ENCODE data around the gene DNAJB8. TPM values are rescaled to one million over a fixed set of nuclear protein-coding genes. Genes with fewer than 3 reads are reported as not detected.

DNAJB8 gene
- total and polyA plus RNA-seq, 9 of the 15 experiments (the other 6 are each of a cell fraction or from before 2014, with no cell fraction given): not detected

DNA sequence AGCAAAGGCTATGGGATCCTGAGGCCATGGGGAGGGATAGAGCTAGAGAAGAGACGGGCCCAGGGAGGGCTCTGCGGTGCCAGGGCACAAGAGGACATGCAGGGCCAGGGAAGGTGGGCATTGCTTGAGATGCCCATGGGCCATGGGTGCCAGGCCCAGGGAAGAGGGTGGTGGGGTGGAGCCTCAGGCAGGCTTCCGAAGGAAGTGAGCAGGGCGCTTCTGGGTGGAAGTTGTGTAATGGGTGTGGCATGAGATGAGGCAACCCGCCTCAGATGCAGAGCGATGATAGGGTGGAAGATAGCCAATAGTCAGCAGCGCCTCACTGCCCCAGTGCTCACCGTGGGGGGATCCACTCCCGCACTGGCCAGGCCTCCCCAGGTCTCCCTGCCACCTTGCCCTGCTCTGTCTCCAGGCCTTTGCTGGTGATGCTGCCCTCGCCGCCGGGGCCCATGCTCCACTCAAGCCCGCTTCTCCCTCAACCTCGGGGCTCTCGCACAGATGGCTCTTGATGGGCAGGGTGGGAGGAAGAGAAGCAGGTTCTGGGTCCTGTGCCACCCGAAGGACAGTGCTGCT lies 51.4 kb downstream of the DNAJB8 start (continued):
- TF ChIP-seq PRPF4 (IDR thresholded peaks at IDR 0.05; ENCODE audit: insufficient read depth, low read depth, low read length, poor library complexity, severe bottlenecking): no peak
- TF ChIP-seq SMAD3 (CRISPR knock-in tag; conservative IDR thresholded peaks at IDR 0.05): no peak
- TF ChIP-seq, protein P1, sequence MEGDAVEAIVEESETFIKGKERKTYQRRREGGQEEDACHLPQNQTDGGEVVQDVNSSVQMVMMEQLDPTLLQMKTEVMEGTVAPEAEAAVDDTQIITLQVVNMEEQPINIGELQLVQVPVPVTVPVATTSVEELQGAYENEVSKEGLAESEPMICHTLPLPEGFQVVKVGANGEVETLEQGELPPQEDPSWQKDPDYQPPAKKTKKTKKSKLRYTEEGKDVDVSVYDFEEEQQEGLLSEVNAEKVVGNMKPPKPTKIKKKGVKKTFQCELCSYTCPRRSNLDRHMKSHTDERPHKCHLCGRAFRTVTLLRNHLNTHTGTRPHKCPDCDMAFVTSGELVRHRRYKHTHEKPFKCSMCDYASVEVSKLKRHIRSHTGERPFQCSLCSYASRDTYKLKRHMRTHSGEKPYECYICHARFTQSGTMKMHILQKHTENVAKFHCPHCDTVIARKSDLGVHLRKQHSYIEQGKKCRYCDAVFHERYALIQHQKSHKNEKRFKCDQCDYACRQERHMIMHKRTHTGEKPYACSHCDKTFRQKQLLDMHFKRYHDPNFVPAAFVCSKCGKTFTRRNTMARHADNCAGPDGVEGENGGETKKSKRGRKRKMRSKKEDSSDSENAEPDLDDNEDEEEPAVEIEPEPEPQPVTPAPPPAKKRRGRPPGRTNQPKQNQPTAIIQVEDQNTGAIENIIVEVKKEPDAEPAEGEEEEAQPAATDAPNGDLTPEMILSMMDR (IDR thresholded peaks at IDR 0.05 in 2 of 3, conservative IDR thresholded peaks at IDR 0.05 in 1 of 3; ENCODE audit: insufficient read depth in 2 of 3, low read depth in 1 of 3, low read length in 3 of 3): no peak
- TF ChIP-seq, protein P2, sequence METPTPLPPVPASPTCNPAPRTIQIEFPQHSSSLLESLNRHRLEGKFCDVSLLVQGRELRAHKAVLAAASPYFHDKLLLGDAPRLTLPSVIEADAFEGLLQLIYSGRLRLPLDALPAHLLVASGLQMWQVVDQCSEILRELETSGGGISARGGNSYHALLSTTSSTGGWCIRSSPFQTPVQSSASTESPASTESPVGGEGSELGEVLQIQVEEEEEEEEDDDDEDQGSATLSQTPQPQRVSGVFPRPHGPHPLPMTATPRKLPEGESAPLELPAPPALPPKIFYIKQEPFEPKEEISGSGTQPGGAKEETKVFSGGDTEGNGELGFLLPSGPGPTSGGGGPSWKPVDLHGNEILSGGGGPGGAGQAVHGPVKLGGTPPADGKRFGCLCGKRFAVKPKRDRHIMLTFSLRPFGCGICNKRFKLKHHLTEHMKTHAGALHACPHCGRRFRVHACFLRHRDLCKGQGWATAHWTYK (CRISPR knock-in tag; IDR thresholded peaks at IDR 0.05): 0 out of 2 replicates have a peak, but pooled peaks have one; percentile 16
- TF ChIP-seq ZNF224 (CRISPR knock-in tag; IDR thresholded peaks at IDR 0.05): no peak
- no peak for TF ChIP-seq MEIS2 (IDR thresholded peaks at IDR 0.05; ENCODE audit: partially characterized antibody)
- TF ChIP-seq JUN (IDR thresholded peaks at IDR 0.05; ENCODE audit: borderline replicate concordance, low read depth, low read length): peak; percentile 46; the same call in 1 of the 2 replicates
- no peak for TF ChIP-seq JUN (CRISPR knock-in tag; IDR thresholded peaks at IDR 0.05; ENCODE audit: borderline replicate concordance)
- TF ChIP-seq, protein P3, sequence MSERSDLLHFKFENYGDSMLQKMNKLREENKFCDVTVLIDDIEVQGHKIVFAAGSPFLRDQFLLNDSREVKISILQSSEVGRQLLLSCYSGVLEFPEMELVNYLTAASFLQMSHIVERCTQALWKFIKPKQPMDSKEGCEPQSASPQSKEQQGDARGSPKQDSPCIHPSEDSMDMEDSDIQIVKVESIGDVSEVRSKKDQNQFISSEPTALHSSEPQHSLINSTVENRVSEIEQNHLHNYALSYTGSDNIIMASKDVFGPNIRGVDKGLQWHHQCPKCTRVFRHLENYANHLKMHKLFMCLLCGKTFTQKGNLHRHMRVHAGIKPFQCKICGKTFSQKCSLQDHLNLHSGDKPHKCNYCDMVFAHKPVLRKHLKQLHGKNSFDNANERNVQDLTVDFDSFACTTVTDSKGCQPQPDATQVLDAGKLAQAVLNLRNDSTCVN (CRISPR knock-in tag; IDR thresholded peaks at IDR 0.05): no peak
- no peak for TF ChIP-seq ZNF134 (CRISPR knock-in tag; conservative IDR thresholded peaks at IDR 0.05)
- peak; percentile 60; the same call in 1 of the 2 replicates for TF ChIP-seq MECOM (CRISPR knock-in tag; IDR thresholded peaks at IDR 0.05)
- TF ChIP-seq SP1 (CRISPR knock-in tag; IDR thresholded peaks at IDR 0.05): no peak
- no peak for TF ChIP-seq AFF4 (CRISPR knock-in tag; IDR thresholded peaks at IDR 0.05)
- TF ChIP-seq ATF4 (CRISPR knock-in tag; IDR thresholded peaks at IDR 0.05): no peak

Data from K562 (cell line).